22Rv1 (cell line): ENCODE data around the gene NUP210.

Source experiments
- CTCF ChIP-seq: fragments of 450-650 bp; IDR thresholded peaks from 2 replicates; pipeline ENCODE4 v1.5.1; 2017; ENCODE audit warnings: mild to moderate bottlenecking
- ZFX ChIP-seq: fragments of 450-650 bp; IDR thresholded peaks from 2 replicates; pipeline ENCODE4 v1.6.1; 2017; ENCODE audit warnings: antibody characterized with exemption, borderline replicate concordance

DNA sequence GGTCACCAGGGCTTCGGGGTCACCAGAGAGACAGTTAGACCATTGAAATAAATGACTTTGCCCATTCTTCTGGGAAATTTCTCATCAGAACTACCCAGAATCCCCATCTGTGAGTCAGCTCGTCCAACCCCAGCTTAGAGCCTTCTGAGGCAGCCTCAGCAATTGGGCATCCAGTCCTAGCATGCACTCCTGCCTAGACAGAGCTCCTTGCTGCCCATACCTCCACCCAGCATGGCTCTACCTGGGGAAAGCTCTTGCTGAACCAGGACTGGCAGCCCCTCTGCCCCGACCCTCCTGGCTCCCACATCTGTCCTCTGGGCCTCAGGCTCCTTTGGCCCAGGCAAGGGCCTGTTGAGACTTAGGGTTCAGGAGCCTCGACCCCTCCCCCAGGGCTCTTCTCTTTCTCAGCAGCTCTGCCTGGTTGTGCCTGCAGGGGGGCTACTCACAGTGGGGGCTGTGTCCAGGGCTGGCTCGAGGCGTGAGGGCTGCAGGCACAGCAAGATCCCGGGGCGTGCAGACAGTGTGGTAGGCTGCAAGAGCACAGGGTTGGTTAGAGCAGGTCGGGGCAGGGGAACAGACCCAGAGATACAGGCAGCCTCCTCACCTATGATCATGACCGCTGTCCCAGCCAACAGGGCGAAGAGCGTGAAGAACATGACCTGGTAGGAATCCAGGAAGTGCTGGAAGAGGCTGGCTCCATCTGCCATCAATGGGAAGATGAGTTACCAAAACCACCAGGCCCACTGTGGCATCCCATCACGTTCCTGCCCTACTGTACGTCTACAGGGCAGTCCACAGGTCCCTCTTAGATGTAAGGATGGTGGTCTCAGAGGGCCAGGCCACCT lies 101.3 kb downstream of the NUP210 start:
- no peak for TF ChIP-seq CTCF
- TF ChIP-seq ZFX: no peak
